Measurements from ENCODE around the gene KLHL29. TPM values are rescaled to one million over a fixed set of nuclear protein-coding genes. Genes with fewer than 3 reads are reported as not detected.

KLHL29 gene
- total RNA-seq, 1 experiment from 2014 or later, result 3.4 TPM

GRCh38 chr2:23639406-23639982 lies 254.5 kb downstream of the KLHL29 start:
- intact Hi-C loops (cut with micrococcal nuclease; ENCODE audit: unreplicated experiment), result no loop called here
- CTCF ChIA-PET, result no interaction called here
- BruUV-seq (replicated peaks), result no TSS peak

GRCh38 chr2:23640711-23641110 lies 255.7 kb downstream of the KLHL29 start:
- BruUV-seq (replicated peaks), result no TSS peak

More at GRCh38 chr2:23639406-23639982, 254.5 kb downstream of the KLHL29 start:
- Histone ChIP-seq H3K27me3 (ENCODE audit: insufficient read depth, low read depth) (no peaks in the 10 kb centered on the region), H3F3A (ENCODE audit: insufficient read depth, low read depth) (no peaks in the 10 kb centered on the region), H3K4me1 (replicated peaks; ENCODE audit: insufficient read depth) (no peaks in the 10 kb centered on the region), H3K36me3 (ENCODE audit: low read depth) (no peaks in the 10 kb centered on the region), H3K79me2 (ENCODE audit: low read depth) (no peaks in the 10 kb centered on the region), H3K27ac (no peak overlapping the region), H3K9me2 (ENCODE audit: insufficient read depth) (no peaks in the 10 kb centered on the region), H2AFZ (no peak overlapping the region), H4K20me1 (ENCODE audit: insufficient read depth) (no peaks in the 10 kb centered on the region), H3K4me3 (no peak overlapping the region), H3K9me3 (ENCODE audit: insufficient read depth, low read depth) (no peaks in the 10 kb centered on the region), H3K4me2 (no peak overlapping the region)
- POLR2A ChIA-PET (ENCODE audit: unreplicated experiment), result interaction anchor here (0.6 kb wide), 1 partner anchor 1994 kb away, joined by 4 read pairs; no protein-coding TSS in a partner anchor
- DNase-seq, result no peak
- TF ChIP-seq CTCF (conservative IDR thresholded peaks at IDR 0.05) (no peak), EZH2 (IDR thresholded peaks at IDR 0.05; ENCODE audit: low read depth) (no peak)

GRCh38 chr2:23642516-23642915 lies 257.5 kb downstream of the KLHL29 start:
- Histone ChIP-seq H3K4me1 (replicated peaks; ENCODE audit: insufficient read depth) (no peaks in the 10 kb centered on the region), H2AFZ (no peak overlapping the region), H3K9me2 (ENCODE audit: insufficient read depth) (no peaks in the 10 kb centered on the region), H3K9me3 (ENCODE audit: insufficient read depth, low read depth) (no peaks in the 10 kb centered on the region), H4K20me1 (ENCODE audit: insufficient read depth) (no peaks in the 10 kb centered on the region), H3K4me3 (no peak overlapping the region), H3F3A (ENCODE audit: insufficient read depth, low read depth) (no peaks in the 10 kb centered on the region), H3K36me3 (ENCODE audit: low read depth) (no peaks in the 10 kb centered on the region), H3K4me2 (no peak overlapping the region), H3K79me2 (ENCODE audit: low read depth) (no peaks in the 10 kb centered on the region), H3K27ac (no peak overlapping the region), H3K27me3 (ENCODE audit: insufficient read depth, low read depth) (no peaks in the 10 kb centered on the region)
- no peak for DNase-seq
- TF ChIP-seq CTCF (conservative IDR thresholded peaks at IDR 0.05), result no peak
- no peak for TF ChIP-seq EZH2 (IDR thresholded peaks at IDR 0.05; ENCODE audit: low read depth)
- ChIA-PET POLR2A (ENCODE audit: unreplicated experiment) (no interaction called here), CTCF (no interaction called here)
- intact Hi-C loops (cut with micrococcal nuclease; ENCODE audit: unreplicated experiment), result loop anchor here (10.0 kb wide), 1 partner anchor 628 kb away; no protein-coding TSS in a partner anchor
- no TSS peak for BruUV-seq (replicated peaks)

More at GRCh38 chr2:23640711-23641110, 255.7 kb downstream of the KLHL29 start:
- DNase-seq, result no peak
- TF ChIP-seq CTCF (conservative IDR thresholded peaks at IDR 0.05), result no peak
- TF ChIP-seq EZH2 (IDR thresholded peaks at IDR 0.05; ENCODE audit: low read depth), result no peak
- Histone ChIP-seq H3K9me2 (ENCODE audit: insufficient read depth) (no peaks in the 10 kb centered on the region), H3K4me3 (no peak overlapping the region), H3K27ac (no peak overlapping the region), H3K36me3 (ENCODE audit: low read depth) (no peaks in the 10 kb centered on the region), H3K79me2 (ENCODE audit: low read depth) (no peaks in the 10 kb centered on the region), H3K4me2 (no peak overlapping the region), H4K20me1 (ENCODE audit: insufficient read depth) (no peaks in the 10 kb centered on the region), H3K9me3 (ENCODE audit: insufficient read depth, low read depth) (no peaks in the 10 kb centered on the region), H3F3A (ENCODE audit: insufficient read depth, low read depth) (no peaks in the 10 kb centered on the region), H3K27me3 (ENCODE audit: insufficient read depth, low read depth) (no peaks in the 10 kb centered on the region), H2AFZ (no peak overlapping the region), H3K4me1 (replicated peaks; ENCODE audit: insufficient read depth) (no peaks in the 10 kb centered on the region)
- POLR2A ChIA-PET (ENCODE audit: unreplicated experiment), result no interaction called here
- CTCF ChIA-PET, result no interaction called here
- intact Hi-C loops (cut with micrococcal nuclease; ENCODE audit: unreplicated experiment), result loop anchor here (10.0 kb wide), 1 partner anchor 626 kb away; no protein-coding TSS in a partner anchor
